GM20431 (cell line): ENCODE measurements around the gene NRN1L.
"Not testable (repeated sequence)": the region's sequence is repeated elsewhere in the genome, so short reads cannot be mapped to it uniquely, and the experiment has no call there.

Experiments used
- in situ Hi-C: fragments of 300-500 bp; cut with MseI, MboI; formaldehyde crosslinking; loops from one replicate; pipeline ENCODE4 v1.15.0; 2020; ENCODE audit warnings: low sequenced_read_pairs; ENCODE audit not compliant: unreplicated experiment

NRN1L gene

GRCh38 chr16:67884684-67885083 lies at the start of gene NRN1L:
NRN1L (plus strand) TSS chr16:67884885; CDS start chr16:67884904, 19 bp downstream.
- in situ Hi-C loops = no loop called here

DNA sequence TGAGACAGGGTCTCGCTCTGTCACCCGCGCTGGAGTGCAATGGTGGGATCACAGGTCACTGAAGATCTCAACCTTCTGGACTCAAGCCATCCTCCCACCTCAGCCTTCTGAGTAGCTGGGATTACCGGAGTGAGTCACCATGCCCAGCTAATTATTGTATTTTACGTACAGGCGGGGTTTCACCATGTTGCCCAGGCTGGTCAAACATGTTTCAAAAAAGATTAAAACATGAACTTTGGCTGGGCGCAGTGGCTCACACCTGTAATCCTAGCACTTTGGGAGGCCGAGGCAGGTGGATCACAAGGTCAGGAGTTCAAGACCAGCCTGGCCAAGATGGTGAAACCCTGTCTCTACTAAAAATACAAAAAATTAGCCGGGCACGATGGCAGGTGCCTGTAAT lies 47.5 kb upstream of the NRN1L start:
- in situ Hi-C loops = not testable (repeated sequence)

- in situ Hi-C loops = no loop called here
Observed at GRCh38 chr16:67837811-67838210, 46.9 kb upstream of the NRN1L start.

DNA sequence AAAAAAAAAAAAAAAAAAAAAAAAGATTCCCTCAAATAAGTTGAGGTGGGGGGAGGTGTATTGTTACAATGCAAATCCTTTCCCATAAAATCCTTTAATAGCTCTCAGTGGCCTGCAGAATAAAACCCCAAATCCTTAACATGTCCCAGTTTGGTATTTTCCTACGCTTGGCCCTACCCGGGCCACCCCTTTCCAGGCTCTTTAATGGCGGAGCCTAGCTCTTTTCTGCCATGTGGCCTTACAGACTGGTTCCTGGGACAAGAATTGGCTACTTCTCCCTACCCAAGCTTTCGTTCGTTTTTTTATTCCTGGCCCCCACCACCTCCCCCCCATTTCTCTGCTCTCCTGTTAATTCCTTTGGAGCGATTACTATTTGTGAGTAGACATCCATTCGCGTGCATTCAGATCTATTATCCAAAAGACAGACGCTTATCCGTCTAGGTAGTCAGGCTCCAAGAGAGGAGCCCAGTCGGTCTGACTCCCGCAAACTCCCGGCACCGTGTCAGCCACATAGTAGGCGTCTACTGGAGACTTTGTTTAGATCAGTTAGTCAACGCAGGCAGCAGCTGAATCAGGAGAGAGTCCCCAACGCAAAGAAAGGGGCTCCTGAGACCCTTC lies 43.4 kb upstream of the NRN1L start:
- in situ Hi-C loops = no loop called here

DNA sequence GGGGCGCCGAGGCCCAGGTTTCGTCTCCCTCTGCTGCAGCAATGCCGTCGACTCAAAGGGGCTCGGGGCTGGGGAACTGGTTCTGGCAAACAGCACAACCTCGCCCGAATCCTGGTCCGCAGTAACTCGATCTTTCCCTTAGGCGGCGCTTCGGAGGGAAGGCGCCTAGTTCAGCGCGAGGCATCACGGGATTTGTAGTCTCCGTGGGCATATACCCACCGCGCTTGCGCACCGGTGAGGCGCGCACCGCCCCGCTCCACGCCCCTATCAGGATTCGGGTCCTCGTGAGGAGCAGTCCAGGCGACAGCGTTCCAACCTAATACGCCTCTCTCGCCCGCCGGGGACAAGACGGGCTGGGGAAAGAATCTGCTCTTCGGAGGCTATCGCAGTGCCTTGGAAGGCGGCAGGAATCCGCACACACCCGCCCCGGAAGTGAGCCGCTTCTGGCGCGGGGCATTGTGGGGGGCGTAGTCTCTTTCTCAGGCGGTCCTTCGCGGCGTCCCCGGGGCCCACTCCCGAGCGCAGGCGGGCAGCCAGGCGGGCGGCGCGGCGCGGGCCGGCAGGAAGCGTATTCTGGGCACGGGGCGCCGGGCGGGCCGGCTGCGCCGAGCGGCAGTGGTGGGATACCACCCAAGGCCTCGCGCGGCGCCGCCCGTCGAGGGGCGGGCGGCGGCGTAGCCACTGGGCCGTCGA lies 42.7 kb upstream of the NRN1L start, which contains the start of gene THAP11:
Gene THAP11 (plus strand): TSS at position 505 of the 693 bp plus-strand sequence. CDS start 235 bp downstream, outside the sequence.
- in situ Hi-C loops = no loop called here

GRCh38 chr16:67842509-67843342 lies 42.0 kb upstream of the NRN1L start:
- in situ Hi-C loops = no loop called here

DNA sequence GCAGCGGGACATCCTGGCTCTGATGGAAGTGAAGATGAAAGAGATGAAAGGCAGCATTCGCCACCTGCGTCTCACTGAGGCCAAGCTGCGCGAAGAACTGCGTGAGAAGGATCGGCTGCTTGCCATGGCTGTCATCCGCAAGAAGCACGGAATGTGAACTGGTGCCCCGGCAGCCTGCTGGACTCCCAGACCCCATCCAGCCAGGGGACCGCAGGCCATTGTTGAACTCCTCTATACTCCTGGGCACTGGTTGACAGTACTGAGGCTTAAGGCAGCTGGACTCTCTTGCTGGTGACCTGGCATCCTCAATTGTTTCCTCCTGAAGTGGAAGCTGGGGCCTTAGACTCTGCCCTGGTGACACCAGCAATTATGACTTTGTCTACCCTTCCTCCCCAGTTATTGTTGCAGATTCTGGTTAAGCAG lies 41.3 kb upstream of the NRN1L start:
- in situ Hi-C loops = no loop called here

GRCh38 chr16:67844497-67844896 lies 40.2 kb upstream of the NRN1L start:
- in situ Hi-C loops = no loop called here

- in situ Hi-C loops = no loop called here
Observed at GRCh38 chr16:67845291-67846062, 39.2 kb upstream of the NRN1L start.

GRCh38 chr16:67846063-67846319 lies 38.7 kb upstream of the NRN1L start:
- in situ Hi-C loops = no loop called here

DNA sequence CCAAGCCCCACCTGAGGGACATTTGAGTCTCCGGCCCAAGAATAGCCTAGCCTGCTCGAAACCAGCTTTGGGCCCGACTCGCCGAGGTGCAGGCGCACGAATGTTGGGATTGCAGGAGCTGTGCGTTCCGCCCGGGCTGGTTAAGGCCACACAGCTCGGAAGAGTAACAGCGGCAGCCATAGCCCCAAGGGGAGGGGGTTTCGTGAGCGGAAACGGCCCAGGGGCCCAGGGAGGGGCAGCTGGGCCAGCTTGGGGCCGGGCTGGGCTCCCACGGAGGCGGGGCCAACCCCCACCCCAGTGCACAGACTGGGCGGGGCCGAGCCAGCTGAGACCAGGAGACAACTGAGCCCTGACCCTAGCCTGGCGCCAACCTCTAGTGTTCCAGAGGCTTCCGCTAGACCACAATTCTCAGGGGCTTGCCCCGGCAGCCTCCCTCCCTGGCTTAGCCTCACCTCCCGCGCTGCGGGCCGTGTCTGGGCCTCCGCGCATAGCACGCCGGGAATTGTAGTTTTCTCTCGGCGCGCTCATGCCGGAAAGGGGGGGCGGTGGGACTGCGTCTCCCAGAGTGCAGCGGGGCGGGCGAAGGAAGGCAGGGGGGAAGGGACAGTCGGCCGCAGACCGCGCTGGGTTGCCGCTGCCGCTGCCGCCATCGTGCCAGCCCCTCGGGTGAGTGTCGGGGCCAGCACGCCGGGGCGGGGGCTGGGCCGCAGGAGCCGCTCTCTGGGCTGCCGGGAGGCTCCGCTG lies 38.2 kb upstream of the NRN1L start, which contains the start of gene NUTF2:
Gene NUTF2 (plus strand): TSS at position 614 of the 744 bp plus-strand sequence. CDS start 18,198 bp downstream, outside the sequence.
- in situ Hi-C loops = no loop called here

DNA sequence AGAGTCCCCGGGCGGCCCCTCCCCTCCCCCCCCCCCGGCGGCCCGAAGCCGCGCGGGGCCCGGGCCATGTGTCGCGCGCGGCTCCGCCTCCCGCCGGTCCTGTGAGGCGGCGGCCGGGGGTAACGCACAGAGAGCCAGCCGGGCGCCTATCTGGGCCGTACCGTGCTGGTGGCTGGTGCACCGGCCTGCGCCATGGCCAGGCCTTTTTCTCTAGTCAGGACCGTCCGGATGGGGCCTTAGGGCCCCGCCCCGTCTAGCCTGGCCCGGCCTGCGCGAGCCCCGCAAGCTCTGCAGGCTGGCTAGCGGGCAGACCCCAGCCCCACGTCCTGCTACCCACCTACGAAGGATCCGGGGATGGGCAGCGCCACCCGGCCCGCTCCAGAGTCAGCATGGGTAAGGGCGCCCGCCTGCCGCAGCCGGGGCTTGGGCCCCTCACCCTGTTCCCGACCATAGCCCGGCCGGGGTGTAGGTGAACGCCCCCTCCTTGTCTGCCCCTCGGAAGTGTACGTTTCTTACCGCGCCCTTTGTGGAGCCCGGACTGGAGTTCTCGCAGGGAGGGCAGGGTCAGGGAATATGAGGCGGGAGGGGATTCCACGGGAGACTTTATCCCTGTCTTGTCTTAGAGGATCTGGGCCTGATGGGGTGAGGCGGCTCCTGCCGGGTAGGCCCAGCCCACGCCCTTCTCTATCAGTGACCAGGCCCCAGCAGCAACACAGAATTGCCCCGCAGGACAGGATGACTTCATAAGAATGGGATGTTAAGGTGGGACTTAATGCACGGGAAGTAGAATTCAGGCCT lies 37.4 kb upstream of the NRN1L start, which contains the start of gene CENPT:
Gene CENPT (minus strand): TSS at position 630 of the 798 bp plus-strand sequence. CDS start 13,834 bp downstream, outside the sequence.
- in situ Hi-C loops = no loop called here

DNA sequence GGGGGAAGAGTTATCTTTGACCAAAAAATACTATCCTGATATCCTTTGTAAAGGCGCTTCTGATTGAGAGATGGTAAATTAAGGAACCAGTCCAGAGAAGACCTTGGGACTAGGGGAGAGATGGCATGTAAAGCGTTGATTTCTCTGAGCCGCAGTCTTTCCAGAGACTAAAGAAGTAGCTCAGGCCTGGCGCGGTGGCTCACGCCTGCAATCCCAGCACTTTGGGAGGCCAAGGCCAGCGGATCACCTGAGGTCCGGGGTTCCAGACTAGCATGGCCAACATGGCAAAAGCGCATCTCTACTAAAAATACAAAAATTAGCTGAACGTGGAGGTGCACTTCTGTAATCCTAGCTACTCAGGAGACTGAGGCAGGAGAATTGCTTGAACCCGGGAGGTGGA lies 36.6 kb upstream of the NRN1L start:
- in situ Hi-C loops = no loop called here

DNA sequence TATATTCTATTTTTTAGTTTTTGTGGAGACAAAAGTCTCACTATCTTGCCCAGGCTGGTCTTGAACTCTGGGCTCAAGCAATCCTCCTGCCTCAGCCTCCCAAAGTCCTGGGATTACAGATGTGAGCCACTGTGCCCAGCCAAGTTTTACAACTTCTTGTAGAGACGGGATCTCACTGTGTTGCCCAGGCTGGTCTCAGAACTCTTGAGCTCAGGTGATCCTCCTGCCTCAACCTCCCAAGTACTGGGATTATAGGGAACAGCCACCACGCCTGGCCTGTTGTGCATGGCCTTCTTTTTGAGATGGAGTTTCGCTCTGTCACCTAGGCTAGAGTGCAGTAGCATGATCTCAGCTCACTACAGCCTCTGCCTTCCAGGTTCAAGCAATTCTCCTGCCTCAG lies 31.0 kb upstream of the NRN1L start:
- in situ Hi-C loops = no loop called here

GRCh38 chr16:67855789-67856188 lies 28.9 kb upstream of the NRN1L start:
- in situ Hi-C loops = no loop called here

DNA sequence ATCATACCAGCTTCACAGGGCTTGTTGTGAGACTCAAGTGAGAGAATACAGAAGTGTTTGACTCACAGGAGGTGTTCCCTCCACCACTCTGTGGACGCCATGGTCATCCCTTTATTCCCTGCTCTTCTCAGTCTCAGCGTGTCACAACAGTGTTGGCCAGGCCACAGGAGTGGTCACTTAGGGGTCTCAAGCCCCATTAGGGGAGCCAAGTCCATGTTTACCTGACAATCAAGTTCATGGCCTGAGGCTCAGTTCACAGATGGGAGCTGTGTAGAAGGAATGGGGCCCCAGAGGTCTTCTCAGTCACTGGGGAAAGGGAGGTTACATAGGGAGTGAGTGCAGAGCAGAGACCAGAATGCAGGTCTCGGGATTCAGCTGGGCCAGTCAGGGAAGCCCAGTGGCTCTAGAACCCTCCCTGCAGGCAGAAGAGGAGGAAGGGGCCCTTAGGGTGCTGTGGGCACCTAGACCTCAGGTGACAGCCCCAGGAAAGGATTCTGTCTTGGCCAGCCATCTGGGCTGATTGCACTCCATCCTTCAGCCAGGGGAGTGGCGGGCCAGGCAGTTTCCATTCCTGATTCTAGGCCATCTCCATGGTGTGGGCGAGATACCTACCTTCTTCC lies 27.6 kb upstream of the NRN1L start:
- in situ Hi-C loops = no loop called here

DNA sequence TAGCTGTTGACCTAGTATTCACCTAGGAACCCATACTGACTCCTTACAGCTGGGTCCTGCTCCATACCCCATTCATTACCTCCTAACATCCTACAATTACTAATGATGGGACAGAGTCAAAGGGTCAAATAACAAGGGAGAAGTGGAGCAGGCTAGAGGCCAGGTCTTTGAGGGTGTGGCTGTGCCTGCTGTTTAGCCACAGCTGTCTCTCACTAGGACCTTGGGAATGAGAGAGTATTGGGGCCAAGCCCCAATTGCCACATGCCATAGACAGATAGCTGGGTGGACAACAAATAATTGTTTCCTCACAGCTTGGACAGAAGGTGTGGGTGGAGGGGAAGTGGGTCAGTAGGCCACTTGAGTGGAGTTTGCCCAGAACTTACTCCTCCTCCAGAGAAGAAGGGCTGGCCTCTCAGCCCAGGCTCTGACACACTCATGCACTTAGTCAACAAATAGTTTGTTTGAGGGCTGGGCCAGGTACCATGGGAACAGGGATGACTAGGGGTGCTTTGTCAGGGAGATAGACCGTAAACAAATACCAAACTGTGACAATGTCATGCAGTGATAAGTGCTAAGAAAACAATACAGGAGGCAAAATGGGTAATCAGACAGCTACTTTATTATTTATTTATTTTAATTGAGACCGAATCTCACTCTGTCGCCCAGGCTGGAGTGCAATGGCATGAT lies 27.0 kb upstream of the NRN1L start:
- in situ Hi-C loops = no loop called here

DNA sequence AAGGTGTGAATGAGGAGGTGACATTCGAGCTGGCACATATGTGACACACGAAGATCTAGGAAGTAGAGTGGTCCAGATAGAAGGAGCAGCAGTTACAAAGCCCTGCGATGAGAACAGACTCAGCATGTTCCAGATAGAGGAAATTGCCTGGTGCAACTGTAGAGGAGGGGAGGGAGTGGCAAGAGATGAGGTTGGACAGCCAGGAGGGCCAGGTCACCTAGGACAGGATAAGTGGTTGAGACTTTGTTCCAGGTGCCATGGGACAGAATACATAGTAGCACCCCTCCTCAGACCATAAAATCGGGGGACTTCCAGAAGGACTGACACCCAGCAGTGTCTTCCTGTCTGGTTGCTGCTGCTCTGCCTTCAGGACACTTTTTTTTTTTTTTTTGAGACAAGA lies 26.2 kb upstream of the NRN1L start:
- in situ Hi-C loops = no loop called here
